Hepatocyte (in vitro differentiated cells): ENCODE measurements around the gene LRRFIP1. TPM values are rescaled to one million over a fixed set of nuclear protein-coding genes. Genes with fewer than 3 reads are reported as not detected.

Source experiments
- DNase-seq: peaks from one replicate; pipeline ENCODE4 v3.0.0-alpha.2; 2016; ENCODE audit warnings: low spot score
- H2AFZ ChIP-seq: fragments of 200-600 bp; sonication (generic); 2 replicates; pipeline ENCODE4 v1.6.0; 2016; ENCODE audit warnings: antibody characterized with exemption, mild to moderate bottlenecking
- H3K27ac ChIP-seq: fragments of 200-600 bp; sonication (generic); 2 replicates; pipeline ENCODE4 v1.5.1; 2016; ENCODE audit warnings: mild to moderate bottlenecking
- H3K27me3 ChIP-seq: fragments of 200-600 bp; sonication (generic); 2 replicates; pipeline ENCODE4 v1.6.1; 2016
- H3K36me3 ChIP-seq: fragments of 200-600 bp; sonication (generic); replicated peaks from 2 replicates; pipeline ENCODE4 v1.5.1; 2016; ENCODE audit warnings: low read depth; ENCODE audit not compliant: insufficient read depth
- H3K4me1 ChIP-seq: fragments of 200-600 bp; sonication (generic); 2 replicates; pipeline ENCODE4 v1.5.1; 2016; ENCODE audit warnings: mild to moderate bottlenecking, moderate library complexity; ENCODE audit not compliant: insufficient read depth
- H3K4me2 ChIP-seq: fragments of 200-600 bp; sonication (generic); 2 replicates; pipeline ENCODE4 v1.6.0; 2016
- H3K4me3 ChIP-seq: fragments of 200-600 bp; sonication (generic); 2 replicates; pipeline ENCODE4 v1.5.1; 2016; ENCODE audit warnings: mild to moderate bottlenecking
- H3K79me2 ChIP-seq: fragments of 200-600 bp; sonication (generic); 2 replicates; pipeline ENCODE4 v1.6.0; 2017; ENCODE audit warnings: mild to moderate bottlenecking
- H3K9me2 ChIP-seq: fragments of 200-600 bp; sonication (generic); replicated peaks from 2 replicates; pipeline ENCODE4 v1.6.0; 2017; ENCODE audit warnings: mild to moderate bottlenecking; ENCODE audit not compliant: insufficient read depth
- H3K9me3 ChIP-seq: fragments of 200-600 bp; sonication (generic); 2 replicates; pipeline ENCODE4 v1.5.1; 2016; ENCODE audit warnings: low read depth, mild to moderate bottlenecking
- H4K20me1 ChIP-seq: fragments of 200-600 bp; sonication (generic); 2 replicates; pipeline ENCODE4 v1.6.0; 2016; ENCODE audit warnings: mild to moderate bottlenecking; ENCODE audit not compliant: insufficient read depth, poor library complexity, severe bottlenecking
- CTCF ChIP-seq: fragments of 200-600 bp; sonication (generic); IDR thresholded peaks from 2 replicates; pipeline ENCODE4 v1.5.1; 2016; ENCODE audit warnings: antibody characterized with exemption, mild to moderate bottlenecking; ENCODE audit not compliant: poor library complexity
- EZH2 ChIP-seq: fragments of 200-600 bp; sonication (generic); IDR thresholded peaks from 2 replicates; pipeline ENCODE4 v1.6.1; 2016; ENCODE audit warnings: antibody characterized with exemption, mild to moderate bottlenecking, borderline replicate concordance
- EZH2phosphoT487 ChIP-seq: fragments of 200-600 bp; sonication (generic); IDR thresholded peaks from one replicate; pipeline ENCODE4 v1.6.1; 2018; ENCODE audit warnings: antibody characterized with exemption, mild to moderate bottlenecking, low read depth, moderate library complexity; ENCODE audit not compliant: unreplicated experiment, severe bottlenecking
- WGBS: methylation state at CpG from one replicate; pipeline ENCODE4 v1.1.6; 2016; ENCODE audit warnings: low lambda C conversion rate; ENCODE audit errors: missing lambda C conversion rate; 5-methylcytosine and 5-hydroxymethylcytosine counted together
- polyA plus RNA-seq: library from polyadenylated mRNA; unstranded; fragments of >200 nt; fragmentation: Nextera tagmentation; extraction: Ambion mirVana; gene quantifications from 2 replicates; pipeline ENCODE4 v1.2.1, GENCODE V29; 2016
- total RNA-seq: library from RNA; depleted of rRNA; stranded (reverse); fragments of >200 nt; gene quantifications from 2 replicates; pipeline ENCODE4 v1.2.3, GENCODE V29; 2014

LRRFIP1 gene
- total and polyA plus RNA-seq, 2 experiments from 2014 or later, result 42.7 to 64.1 TPM

GRCh38 chr2:237737196-237737865, 109.9 kb downstream of the LRRFIP1 start:
- Histone ChIP-seq H3K9me2 (no peaks in the 10 kb centered on the region), H3K4me2 (no peak overlapping the region), H3K27me3 (no peaks in the 10 kb centered on the region), H3K36me3 (no peaks in the 10 kb centered on the region), H4K20me1 (peaks cover 4% of the 10 kb centered on the region), H3K79me2 (peaks cover 64% of the 10 kb centered on the region), H3K9me3 (no peaks in the 10 kb centered on the region), H3K4me1 (peaks cover 37% of the 10 kb centered on the region), H2AFZ (no peak overlapping the region), H3K4me3 (no peak overlapping the region), H3K27ac (no peak overlapping the region)
- TF ChIP-seq EZH2phosphoT487 (no peak), EZH2 (no peak), CTCF (no peak)
- DNase-seq, result no peak
- WGBS, result 90% methylated on average over 9 of the region's 9 CpGs

GRCh38 chr2:237738255-237738654, 110.9 kb downstream of the LRRFIP1 start:
- no peak for DNase-seq
- no peak overlapping the region for H3K27ac ChIP-seq
- H4K20me1 ChIP-seq, result peaks cover 4% of the 10 kb centered on the region

GRCh38 chr2:237739101-237739500, 111.7 kb downstream of the LRRFIP1 start:
- 90% methylated on average over 15 of the region's 15 CpGs for WGBS
- Histone ChIP-seq H3K4me1 (peaks cover 28% of the 10 kb centered on the region), H3K9me2 (no peaks in the 10 kb centered on the region), H4K20me1 (peaks cover 4% of the 10 kb centered on the region), H3K36me3 (no peaks in the 10 kb centered on the region), H3K27me3 (no peaks in the 10 kb centered on the region), H3K9me3 (no peaks in the 10 kb centered on the region), H3K27ac (no peak overlapping the region), H3K4me3 (no peak overlapping the region), H2AFZ (no peak overlapping the region), H3K79me2 (peaks cover 68% of the 10 kb centered on the region), H3K4me2 (no peak overlapping the region)
- DNase-seq, result no peak
- TF ChIP-seq CTCF (no peak), EZH2 (no peak), EZH2phosphoT487 (no peak)

More at GRCh38 chr2:237738255-237738654, 110.9 kb downstream of the LRRFIP1 start:
- H3K4me2 ChIP-seq, result no peak overlapping the region
- H3K9me2 ChIP-seq, result no peaks in the 10 kb centered on the region
- H3K4me3 ChIP-seq, result no peak overlapping the region
- no peaks in the 10 kb centered on the region for H3K9me3 ChIP-seq
- 90% methylated on average over 10 of the region's 10 CpGs for WGBS
- peaks cover 66% of the 10 kb centered on the region for H3K79me2 ChIP-seq
- no peak overlapping the region for H2AFZ ChIP-seq
- no peaks in the 10 kb centered on the region for H3K36me3 ChIP-seq
- no peaks in the 10 kb centered on the region for H3K27me3 ChIP-seq
- peaks cover 28% of the 10 kb centered on the region for H3K4me1 ChIP-seq
- TF ChIP-seq EZH2 (no peak), EZH2phosphoT487 (no peak), CTCF (no peak)
